GM21528 (cell line): ENCODE results near the gene DEPDC1.
"Not testable (repeated sequence)": the region's sequence is repeated elsewhere in the genome, so short reads cannot be mapped to it uniquely, and the experiment has no call there.

Experiments used
- ATAC-seq: cut with Tn5 transposase; IDR thresholded peaks from one replicate; pipeline ENCODE4 v1.9.1; 2021; ENCODE audit warnings: mild to moderate bottlenecking, moderate library complexity; ENCODE audit not compliant: unreplicated experiment, low FRiP score

Gene DEPDC1

GRCh38 chr1:68479501-68479900 is 17.4 kb downstream of the DEPDC1 start:
- ATAC-seq, result no peak

GRCh38 chr1:68478662-68479061 is 18.2 kb downstream of the DEPDC1 start:
- ATAC-seq, result no peak

- not testable (repeated sequence) for ATAC-seq
Observed at GRCh38 chr1:68476626-68477025, 20.3 kb downstream of the DEPDC1 start.

GRCh38 chr1:68473060-68473459 is 23.8 kb downstream of the DEPDC1 start:
- ATAC-seq, result no peak

GRCh38 chr1:68470388-68470970 is 26.4 kb downstream of the DEPDC1 start:
- no peak for ATAC-seq

- ATAC-seq, result no peak
Observed at GRCh38 chr1:68464891-68465290, 32.0 kb downstream of the DEPDC1 start.

GRCh38 chr1:68460935-68461334 is 35.9 kb downstream of the DEPDC1 start:
- ATAC-seq, result no peak

- ATAC-seq, result no peak
Observed at GRCh38 chr1:68459796-68460195, 37.1 kb downstream of the DEPDC1 start.

- no peak for ATAC-seq
Observed at GRCh38 chr1:68459091-68459490, 37.8 kb downstream of the DEPDC1 start.

- ATAC-seq, result no peak
Observed at GRCh38 chr1:68456202-68456601, 40.7 kb downstream of the DEPDC1 start.

- ATAC-seq, result no peak
Observed at GRCh38 chr1:68454534-68454933, 42.3 kb downstream of the DEPDC1 start.

GRCh38 chr1:68453060-68453670 is 43.7 kb downstream of the DEPDC1 start:
- ATAC-seq, result no peak

GRCh38 chr1:68449901-68450300 is 47.0 kb downstream of the DEPDC1 start, which contains the start of gene RPE65:
Gene RPE65 (minus strand): TSS chr1:68449954. CDS start chr1:68449905, 49 bp downstream.
- no peak for ATAC-seq

GRCh38 chr1:68448365-68448764 is 48.5 kb downstream of the DEPDC1 start:
- ATAC-seq, result no peak

GRCh38 chr1:68445709-68446108 is 51.2 kb downstream of the DEPDC1 start:
- no peak for ATAC-seq

GRCh38 chr1:68442822-68443556 is 53.9 kb downstream of the DEPDC1 start:
- no peak for ATAC-seq

- no peak for ATAC-seq
Observed at GRCh38 chr1:68442006-68442405, 54.9 kb downstream of the DEPDC1 start.

GRCh38 chr1:68438310-68438709 is 58.6 kb downstream of the DEPDC1 start:
- no peak for ATAC-seq

GRCh38 chr1:68433395-68433794 is 63.5 kb downstream of the DEPDC1 start:
- no peak for ATAC-seq

- no peak for ATAC-seq
Observed at GRCh38 chr1:68431076-68431475, 65.8 kb downstream of the DEPDC1 start.

- no peak for ATAC-seq
Observed at GRCh38 chr1:68429233-68429808, 67.6 kb downstream of the DEPDC1 start.
